Measurements from ENCODE around the gene SH2D6.

Gene SH2D6

DNA sequence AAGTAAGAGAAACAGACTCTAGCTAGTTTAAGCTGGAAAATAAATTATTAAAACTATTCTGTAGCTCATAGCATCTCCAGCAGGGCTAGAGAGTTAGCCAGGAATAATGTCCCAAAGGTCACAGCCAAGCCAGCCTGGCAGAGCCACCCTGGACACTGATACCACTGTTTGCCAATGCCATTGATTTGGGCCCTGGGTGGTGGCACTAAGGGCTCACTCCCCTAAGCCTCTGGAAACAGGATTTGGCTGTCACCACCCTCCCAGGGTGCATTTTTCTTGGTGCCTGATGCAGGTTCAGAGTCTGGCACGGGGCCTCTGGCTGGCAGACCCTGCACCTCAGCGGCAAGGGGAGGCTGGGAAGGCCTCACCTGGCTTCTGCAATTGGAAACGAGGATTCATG, 7.1 kb downstream of the SH2D6 start:
- no peak for DNase-seq
- no peaks in the 10 kb centered on the region for H3K27me3 ChIP-seq
- H3K36me3 ChIP-seq = no peaks in the 10 kb centered on the region
- H3K4me3 ChIP-seq (ENCODE audit: low read depth, low read length) = no peak overlapping the region
- H3K4me1 ChIP-seq = peaks cover 19% of the 10 kb centered on the region
- H3K9me3 ChIP-seq = no peaks in the 10 kb centered on the region
- TF ChIP-seq CTCF (IDR thresholded peaks at IDR 0.05; ENCODE audit: low read depth, low read length) = no peak

- H3K4me1 ChIP-seq = peaks cover 14% of the 10 kb centered on the region
- H3K27me3 ChIP-seq = no peaks in the 10 kb centered on the region
- no peak for DNase-seq
- no peaks in the 10 kb centered on the region for H3K9me3 ChIP-seq
- no peaks in the 10 kb centered on the region for H3K36me3 ChIP-seq
- no peak overlapping the region for H3K4me3 ChIP-seq (ENCODE audit: low read depth, low read length)
- no peak for TF ChIP-seq CTCF (IDR thresholded peaks at IDR 0.05; ENCODE audit: low read depth, low read length)
Measured at GRCh38 chr2:85427300-85427835, 8.9 kb downstream of the SH2D6 start.

DNA sequence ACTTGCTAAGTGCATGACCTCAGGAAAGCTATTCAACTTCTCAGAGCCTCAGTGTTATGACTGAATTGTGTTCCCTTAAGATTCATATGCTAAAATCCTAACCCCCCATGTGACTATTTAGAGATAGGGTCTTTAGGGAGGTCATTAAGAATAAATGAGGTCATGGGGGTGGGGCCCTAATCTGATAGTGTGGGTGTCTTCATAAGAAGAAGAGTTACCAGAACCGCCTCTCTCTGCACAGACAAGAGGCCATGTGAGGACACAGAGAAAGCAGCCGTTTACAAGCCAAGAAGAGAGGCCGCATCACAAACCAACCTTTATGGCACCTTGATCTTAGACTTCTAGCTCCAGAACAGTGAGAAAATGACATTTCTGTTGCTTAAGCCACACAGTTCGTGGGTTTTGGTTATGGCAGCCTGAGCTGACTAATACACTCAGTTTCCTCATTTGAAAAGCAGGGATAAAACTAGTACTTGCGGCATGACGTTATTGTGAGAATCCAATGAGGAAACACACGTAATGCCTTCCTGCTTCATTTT, 9.9 kb downstream of the SH2D6 start:
- no peak for DNase-seq
- H3K27me3 ChIP-seq = no peaks in the 10 kb centered on the region
- TF ChIP-seq CTCF (IDR thresholded peaks at IDR 0.05; ENCODE audit: low read depth, low read length) = no peak
- H3K36me3 ChIP-seq = no peaks in the 10 kb centered on the region
- no peaks in the 10 kb centered on the region for H3K9me3 ChIP-seq
- H3K4me1 ChIP-seq = peaks cover 24% of the 10 kb centered on the region
- no peak overlapping the region for H3K4me3 ChIP-seq (ENCODE audit: low read depth, low read length)

GRCh38 chr2:85429213-85429923, 10.9 kb downstream of the SH2D6 start:
- no peak overlapping the region for H3K4me3 ChIP-seq (ENCODE audit: low read depth, low read length)
- TF ChIP-seq CTCF (IDR thresholded peaks at IDR 0.05; ENCODE audit: low read depth, low read length) = no peak
- no peak for DNase-seq
- no peaks in the 10 kb centered on the region for H3K9me3 ChIP-seq
- H3K4me1 ChIP-seq = peaks cover 29% of the 10 kb centered on the region
- no peaks in the 10 kb centered on the region for H3K27me3 ChIP-seq
- no peaks in the 10 kb centered on the region for H3K36me3 ChIP-seq

DNA sequence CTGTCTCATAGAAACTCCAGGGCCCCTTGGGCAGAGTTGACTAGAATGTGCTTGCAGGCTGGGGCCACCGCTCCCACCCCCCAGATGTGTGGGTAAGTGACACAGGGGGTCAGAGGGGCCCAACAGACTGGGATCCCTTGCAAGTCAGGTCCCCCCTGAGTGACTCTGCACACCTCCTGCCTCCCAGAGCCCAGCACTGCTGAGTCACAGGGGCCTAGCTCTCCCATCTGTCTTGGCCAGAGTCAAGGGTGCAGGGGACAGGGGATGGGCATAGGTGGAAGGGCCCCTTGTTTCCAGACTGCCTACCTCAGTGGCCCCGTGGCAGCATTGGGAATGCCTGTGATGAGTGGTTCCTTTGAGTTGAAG, 11.4 kb downstream of the SH2D6 start:
- Histone ChIP-seq H3K4me3 (ENCODE audit: low read depth, low read length) (no peak overlapping the region), H3K9me3 (no peaks in the 10 kb centered on the region), H3K4me1 (peaks cover 29% of the 10 kb centered on the region), H3K27me3 (no peaks in the 10 kb centered on the region), H3K36me3 (no peaks in the 10 kb centered on the region)
- TF ChIP-seq CTCF (IDR thresholded peaks at IDR 0.05; ENCODE audit: low read depth, low read length) = no peak
- no peak for DNase-seq

Measured in BE2C (cell line).